Karpas-422 (cell line): ENCODE measurements around the gene ZBTB34. TPM values are rescaled to one million over a fixed set of nuclear protein-coding genes. Genes with fewer than 3 reads are reported as not detected.

Source experiments
- DNase-seq: peaks from one replicate; pipeline ENCODE4 v3.0.0-alpha.2; 2015
- H2AFZ ChIP-seq: fragments of 200-600 bp; sonication (generic); 2 replicates; pipeline ENCODE4 v1.6.1; 2014; ENCODE audit warnings: antibody characterized with exemption, low read length, mixed read lengths
- H3K27ac ChIP-seq: fragments of 200-600 bp; sonication (generic); 2 replicates; pipeline ENCODE4 v1.5.1; 2014; ENCODE audit warnings: mild to moderate bottlenecking, low read length, moderate library complexity
- H3K27me3 ChIP-seq: fragments of 200-600 bp; sonication (generic); 2 replicates; pipeline ENCODE4 v1.6.1; 2014; ENCODE audit warnings: low read length, mixed read lengths
- H3K36me3 ChIP-seq: fragments of 200-600 bp; sonication (generic); 2 replicates; pipeline ENCODE4 v1.6.1; 2014; ENCODE audit warnings: low read length, mixed read lengths; ENCODE audit not compliant: insufficient read depth
- H3K4me1 ChIP-seq: fragments of 200-600 bp; sonication (generic); 2 replicates; pipeline ENCODE4 v1.6.1; 2014; ENCODE audit warnings: mild to moderate bottlenecking, low read length, mixed read lengths
- H3K4me2 ChIP-seq: fragments of 200-600 bp; sonication (generic); 2 replicates; pipeline ENCODE4 v1.6.1; 2014; ENCODE audit warnings: low read length, low read depth, mild to moderate bottlenecking; ENCODE audit not compliant: poor library complexity, severe bottlenecking
- H3K4me3 ChIP-seq: fragments of 200-600 bp; sonication (generic); 2 replicates; pipeline ENCODE4 v1.5.1; 2014; ENCODE audit warnings: mild to moderate bottlenecking, antibody characterized with exemption, low read length, mixed read lengths
- H3K79me2 ChIP-seq: fragments of 200-600 bp; sonication (generic); 2 replicates; pipeline ENCODE4 v1.6.1; 2014; ENCODE audit warnings: mild to moderate bottlenecking, low read length, mixed read lengths
- H3K9ac ChIP-seq: fragments of 200-600 bp; sonication (generic); 2 replicates; pipeline ENCODE4 v1.6.0; 2014; ENCODE audit warnings: low read length
- H3K9me2 ChIP-seq: fragments of 200-600 bp; sonication (generic), shearing (Covaris generic); replicated peaks from 2 replicates; pipeline ENCODE4 v1.6.0; 2014; ENCODE audit warnings: mild to moderate bottlenecking, low read length, moderate library complexity; ENCODE audit not compliant: insufficient read depth
- H3K9me3 ChIP-seq: fragments of 300-700, 200-600 bp; sonication (generic); 2 replicates; pipeline ENCODE4 v1.6.1; 2014; ENCODE audit warnings: low read length, mixed read lengths
- H4K20me1 ChIP-seq: fragments of 200-600 bp; sonication (generic); 2 replicates; pipeline ENCODE4 v1.6.1; 2014; ENCODE audit warnings: mild to moderate bottlenecking, antibody characterized with exemption, low read length, low read depth; ENCODE audit not compliant: insufficient read depth
- total RNA-seq: library from RNA; depleted of rRNA; stranded (reverse); fragments of >200 nt; shearing (Covaris generic); gene quantifications from 2 replicates; pipeline ENCODE4 v1.2.3, GENCODE V29; 2014; ENCODE audit warnings: low replicate concordance

The ZBTB34 gene
- total RNA-seq, 1 experiment from 2014 or later: 8.1 TPM

GRCh38 chr9:126836216-126836615 lies 24.2 kb upstream of the ZBTB34 start:
- H3K36me3 ChIP-seq: peaks cover 30% of the 10 kb centered on the region
- no peak overlapping the region for H3K27ac ChIP-seq
- no peak overlapping the region for H3K4me2 ChIP-seq
- DNase-seq: no peak
- no peak overlapping the region for H3K9ac ChIP-seq
- peaks cover 37% of the 10 kb centered on the region for H3K79me2 ChIP-seq
- no peak overlapping the region for H3K4me3 ChIP-seq
- no peaks in the 10 kb centered on the region for H3K27me3 ChIP-seq
- peaks cover 40% of the 10 kb centered on the region for H3K4me1 ChIP-seq
- no peaks in the 10 kb centered on the region for H3K9me2 ChIP-seq
- no peak overlapping the region for H2AFZ ChIP-seq
- H3K9me3 ChIP-seq: no peaks in the 10 kb centered on the region
- peaks cover 63% of the 10 kb centered on the region for H4K20me1 ChIP-seq

DNA sequence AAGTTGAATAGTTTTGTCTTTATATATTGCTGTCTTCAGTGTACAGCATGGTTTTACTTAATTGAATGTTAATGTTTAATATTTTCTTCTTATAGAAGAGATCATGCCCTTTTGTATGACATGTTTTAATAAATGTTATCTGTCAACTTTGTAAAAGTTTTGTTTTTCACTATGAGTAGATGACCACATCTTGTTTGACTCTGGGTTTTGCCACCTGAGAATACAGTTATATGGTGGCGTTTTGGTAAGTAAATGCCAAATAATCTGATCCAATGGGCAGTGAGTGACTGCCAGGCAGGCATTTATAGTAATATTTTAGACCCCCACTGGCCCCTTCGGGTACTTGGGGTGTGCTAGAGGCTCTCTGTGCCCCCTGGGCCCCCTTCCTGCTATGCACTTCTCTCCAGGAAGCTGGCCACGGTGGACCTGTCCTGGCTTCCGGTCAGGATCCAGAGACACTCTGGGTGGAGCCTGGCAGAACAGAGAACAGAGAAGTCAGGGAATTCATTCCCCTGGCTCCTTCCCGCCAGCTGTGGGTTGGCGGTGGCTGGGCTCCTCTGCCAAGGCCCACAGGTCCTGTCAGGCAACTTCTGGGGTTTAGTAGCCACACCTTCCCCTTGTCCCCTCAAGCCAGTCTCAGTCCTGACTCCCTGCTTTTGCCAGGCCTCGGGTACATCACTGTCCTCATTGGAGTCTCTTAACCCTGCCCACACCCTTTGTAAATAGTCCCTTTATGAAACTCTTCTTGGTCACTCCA lies 22.2 kb upstream of the ZBTB34 start:
- Histone ChIP-seq H3K4me3 (no peak overlapping the region), H3K9ac (no peak overlapping the region), H3K9me3 (no peaks in the 10 kb centered on the region), H3K36me3 (peaks cover 26% of the 10 kb centered on the region), H3K4me1 (peaks cover 28% of the 10 kb centered on the region), H3K27me3 (no peaks in the 10 kb centered on the region), H3K9me2 (no peaks in the 10 kb centered on the region), H3K79me2 (peaks cover 26% of the 10 kb centered on the region), H3K4me2 (no peak overlapping the region), H4K20me1 (peaks cover 49% of the 10 kb centered on the region), H2AFZ (no peak overlapping the region), H3K27ac (no peak overlapping the region)
- no peak for DNase-seq

DNA sequence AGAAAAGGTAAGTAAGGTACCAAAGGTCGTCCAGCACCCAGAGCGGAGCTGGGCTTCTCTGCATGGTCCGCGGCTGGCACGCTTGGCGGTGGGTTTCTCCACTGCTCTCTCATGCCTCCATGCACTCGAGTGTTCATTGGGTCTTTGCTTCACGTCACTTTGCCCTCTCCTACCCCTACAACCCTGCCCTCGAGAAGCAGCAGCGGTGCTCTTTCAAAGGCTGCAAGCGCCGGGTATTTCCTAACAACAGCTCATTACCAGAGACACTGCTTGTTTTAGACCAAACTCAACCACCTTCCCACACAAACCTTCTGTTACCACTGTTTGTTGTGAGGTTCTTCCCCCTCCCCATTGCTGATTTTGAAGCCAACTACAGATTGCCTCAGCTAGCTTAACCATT lies 21.5 kb upstream of the ZBTB34 start:
- peaks cover 45% of the 10 kb centered on the region for H4K20me1 ChIP-seq
- H3K27me3 ChIP-seq: no peaks in the 10 kb centered on the region
- peaks cover 21% of the 10 kb centered on the region for H3K4me1 ChIP-seq
- peaks cover 24% of the 10 kb centered on the region for H3K36me3 ChIP-seq
- no peak overlapping the region for H2AFZ ChIP-seq
- H3K4me2 ChIP-seq: no peak overlapping the region
- no peak overlapping the region for H3K9ac ChIP-seq
- no peak overlapping the region for H3K27ac ChIP-seq
- peaks cover 20% of the 10 kb centered on the region for H3K79me2 ChIP-seq
- H3K9me3 ChIP-seq: no peaks in the 10 kb centered on the region
- no peaks in the 10 kb centered on the region for H3K9me2 ChIP-seq
- no peak for DNase-seq
- no peak overlapping the region for H3K4me3 ChIP-seq

DNA sequence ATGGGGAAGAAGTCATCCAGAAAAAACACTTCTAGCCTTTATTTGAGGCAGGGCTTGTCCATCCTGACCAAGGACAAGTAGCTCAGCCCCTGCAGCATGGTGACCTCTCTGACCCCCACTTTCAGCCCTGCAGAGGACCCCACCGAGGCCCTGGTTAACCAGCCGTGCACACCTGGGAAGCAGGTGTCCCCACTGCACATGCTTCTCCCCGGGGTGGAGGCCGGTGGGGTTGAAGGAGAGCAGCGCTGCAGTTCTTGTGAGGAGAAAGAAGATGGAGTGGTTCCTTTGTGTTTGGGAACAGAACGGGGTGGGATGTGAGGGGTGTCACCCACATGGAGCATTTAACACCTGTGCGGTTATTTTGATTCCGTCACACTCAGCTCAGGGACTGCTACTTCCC lies 21.1 kb upstream of the ZBTB34 start:
- no peaks in the 10 kb centered on the region for H3K27me3 ChIP-seq
- H3K4me1 ChIP-seq: peaks cover 17% of the 10 kb centered on the region
- peaks cover 20% of the 10 kb centered on the region for H3K36me3 ChIP-seq
- peaks cover 41% of the 10 kb centered on the region for H4K20me1 ChIP-seq
- H2AFZ ChIP-seq: no peak overlapping the region
- H3K79me2 ChIP-seq: peaks cover 16% of the 10 kb centered on the region
- H3K9me3 ChIP-seq: no peaks in the 10 kb centered on the region
- DNase-seq: no peak
- no peaks in the 10 kb centered on the region for H3K9me2 ChIP-seq
- H3K27ac ChIP-seq: no peak overlapping the region
- H3K4me2 ChIP-seq: no peak overlapping the region
- no peak overlapping the region for H3K4me3 ChIP-seq
- H3K9ac ChIP-seq: no peak overlapping the region

- Histone ChIP-seq H3K36me3 (0 out of 2 replicates have a peak, but pooled peaks cover 5% of the 10 kb centered on the region), H3K27me3 (no peaks in the 10 kb centered on the region), H3K4me2 (no peak overlapping the region), H3K9me3 (no peaks in the 10 kb centered on the region), H3K27ac (no peak overlapping the region), H4K20me1 (peaks cover 20% of the 10 kb centered on the region), H3K9me2 (no peaks in the 10 kb centered on the region), H2AFZ (no peak overlapping the region), H3K4me1 (no peaks in the 10 kb centered on the region), H3K9ac (no peak overlapping the region), H3K4me3 (no peak overlapping the region), H3K79me2 (no peaks in the 10 kb centered on the region)
- no peak for DNase-seq
Observed at GRCh38 chr9:126842220-126842842, 18.1 kb upstream of the ZBTB34 start.

DNA sequence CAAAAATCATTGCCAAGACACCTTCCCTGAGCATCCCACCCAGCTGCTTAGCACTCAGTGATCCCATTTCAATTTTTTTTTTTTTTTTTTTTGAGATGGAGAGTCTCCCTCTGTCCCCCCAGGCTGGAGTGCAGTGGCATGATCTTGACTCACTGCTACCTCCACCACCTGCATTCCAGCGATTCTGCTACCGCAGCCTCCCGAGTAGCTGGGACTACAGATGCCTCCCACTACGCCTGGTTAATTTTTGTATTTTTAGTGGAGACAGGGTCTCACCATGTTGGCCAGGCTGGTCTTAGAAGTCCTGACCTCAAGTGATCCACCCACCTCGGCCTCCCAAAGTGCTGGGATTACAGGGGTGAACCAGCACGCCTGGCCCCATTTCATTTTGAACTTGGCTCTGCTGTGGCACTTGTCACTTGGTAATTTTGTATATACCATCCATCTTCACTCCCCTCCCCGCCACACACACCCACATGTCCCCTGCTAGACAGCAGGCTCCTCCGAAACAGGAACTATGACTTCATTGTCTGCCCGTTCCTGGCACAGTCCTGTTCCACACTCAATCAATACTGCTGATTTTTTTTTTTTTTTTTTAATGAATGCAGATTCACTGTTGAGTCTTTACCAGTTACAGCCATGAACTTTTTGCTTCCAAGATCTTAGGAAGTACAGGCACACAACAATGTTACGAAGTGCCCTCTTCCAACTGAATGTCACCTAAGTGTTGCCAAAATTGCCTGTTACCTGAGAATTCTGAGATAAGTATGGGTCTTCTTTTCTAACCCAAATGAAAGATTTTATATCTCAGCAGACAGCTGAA lies 17.3 kb upstream of the ZBTB34 start:
- Histone ChIP-seq H4K20me1 (peaks cover 11% of the 10 kb centered on the region), H3K9me3 (no peaks in the 10 kb centered on the region), H3K27ac (no peak overlapping the region), H3K27me3 (no peaks in the 10 kb centered on the region), H3K4me2 (no peak overlapping the region), H3K36me3 (no peaks in the 10 kb centered on the region), H3K9me2 (no peaks in the 10 kb centered on the region), H3K9ac (no peak overlapping the region), H3K4me3 (no peak overlapping the region), H2AFZ (no peak overlapping the region), H3K79me2 (no peaks in the 10 kb centered on the region), H3K4me1 (no peaks in the 10 kb centered on the region; the same call in 1 of the 2 replicates)
- DNase-seq: no peak

- Histone ChIP-seq H3K4me1 (no peaks in the 10 kb centered on the region; the same call in 1 of the 2 replicates), H4K20me1 (peaks cover 2% of the 10 kb centered on the region; the same call in 1 of the 2 replicates), H3K4me2 (no peak overlapping the region), H3K9me2 (no peaks in the 10 kb centered on the region), H3K27me3 (no peaks in the 10 kb centered on the region), H3K79me2 (no peaks in the 10 kb centered on the region), H3K9me3 (no peaks in the 10 kb centered on the region), H3K36me3 (no peaks in the 10 kb centered on the region), H3K9ac (no peak overlapping the region), H3K4me3 (no peak overlapping the region), H3K27ac (no peak overlapping the region), H2AFZ (no peak overlapping the region)
- no peak for DNase-seq
Observed at GRCh38 chr9:126844085-126844484, 16.4 kb upstream of the ZBTB34 start.

DNA sequence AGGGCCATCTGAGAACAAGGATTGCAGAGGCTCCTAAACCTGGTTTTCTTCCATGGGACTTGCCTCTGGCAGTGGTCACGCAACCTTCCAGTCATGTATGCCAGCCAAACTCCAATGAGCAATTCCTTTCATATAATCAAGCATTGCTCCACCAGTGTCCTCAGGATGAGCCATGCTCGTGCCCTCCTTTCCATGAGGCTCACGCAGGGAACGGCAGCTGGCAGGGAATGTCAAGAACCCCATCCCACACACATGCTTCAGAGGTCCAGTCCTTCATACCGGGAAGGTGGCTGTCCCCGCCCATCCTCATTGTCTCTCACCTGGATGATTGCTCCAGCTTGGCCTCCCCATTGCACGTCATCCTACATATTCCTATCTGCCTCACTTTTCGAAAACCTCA lies 13.4 kb upstream of the ZBTB34 start:
- no peaks in the 10 kb centered on the region; the same call in 1 of the 2 replicates for H3K4me1 ChIP-seq
- H3K79me2 ChIP-seq: no peaks in the 10 kb centered on the region
- no peak overlapping the region for H3K27ac ChIP-seq
- no peaks in the 10 kb centered on the region for H3K9me3 ChIP-seq
- H3K27me3 ChIP-seq: no peaks in the 10 kb centered on the region
- H3K9ac ChIP-seq: no peak overlapping the region
- H3K4me3 ChIP-seq: no peak overlapping the region
- DNase-seq: no peak
- no peak overlapping the region for H3K4me2 ChIP-seq
- no peaks in the 10 kb centered on the region for H4K20me1 ChIP-seq
- no peaks in the 10 kb centered on the region for H3K9me2 ChIP-seq
- no peak overlapping the region for H2AFZ ChIP-seq
- no peaks in the 10 kb centered on the region for H3K36me3 ChIP-seq
